Prostate gland (tissue), 2 donors: ENCODE data around the gene BYSL. TPM values are rescaled to one million over a fixed set of nuclear protein-coding genes. Genes with fewer than 3 reads are reported as not detected.

ENCODE experiments used
- DNase-seq: peaks from one replicate; pipeline ENCODE4 v3.0.0-alpha.2; 2019; ENCODE audit warnings: low spot score
- H3K27ac ChIP-seq, 2 donors: fragments of 200-600 bp; sonication (generic); 2 replicates each; pipeline ENCODE4 v1.5.1; 2017 to 2019
- H3K27me3 ChIP-seq: fragments of 200-600 bp; sonication (generic); replicated peaks from 2 replicates; pipeline ENCODE4 v1.5.1; 2019; ENCODE audit not compliant: insufficient read depth
- H3K36me3 ChIP-seq, 2 donors: fragments of 200-600 bp; sonication (generic); 1 replicate in 1 of 2; 2 replicates in 1 of 2; pipeline versions ENCODE4 v1.5.1 to v1.8.1; 2017 to 2019
- H3K4me1 ChIP-seq: fragments of 200-600 bp; sonication (generic); replicated peaks from 2 replicates; pipeline ENCODE4 v1.5.1; 2019
- H3K4me3 ChIP-seq, 2 donors: fragments of 200-600 bp; sonication (generic); 2 replicates each; pipeline ENCODE4 v1.5.1; 2017 to 2019
- H3K9me3 ChIP-seq: fragments of 200-600 bp; sonication (generic); 2 replicates; pipeline ENCODE4 v1.5.1; 2017
- POLR2A ChIP-seq: fragments of 450-650 bp; IDR thresholded peaks from one replicate; pipeline ENCODE4 v1.6.1; 2016; ENCODE audit warnings: antibody characterized with exemption, mild to moderate bottlenecking
- POLR2AphosphoS5 ChIP-seq: sonication (generic); formaldehyde crosslinking; IDR thresholded peaks from one replicate; pipeline ENCODE4 v1.6.1; 2017; ENCODE audit warnings: antibody characterized with exemption
- WGBS: methylation state at CpG from one replicate; pipeline ENCODE4 v1.1.5; 2018; 5-methylcytosine and 5-hydroxymethylcytosine counted together
- intact Hi-C: fragments of 100-400 bp; cut with DNase I; formaldehyde crosslinking; loops from one replicate; pipeline ENCODE4 v1.14.2; 2022
- total RNA-seq, 2 donors: library from RNA; depleted of rRNA; stranded (reverse); fragments of >200 nt; gene quantifications; one replicate each; pipeline ENCODE4 v1.1.0, GENCODE V29; 2016
- TF ChIP-seq, protein P1 (sequence below), 4 experiments: fragments of 200-600 bp in 2 of 4; fragments of 450-650 bp in 2 of 4; sonication (generic) in 2 of 4; IDR thresholded peaks; 1 replicate in 3 of 4; 2 replicates in 1 of 4; pipeline ENCODE4 v1.5.1; 2016 to 2019; ENCODE audit warnings: antibody characterized with exemption in 4 of 4, mild to moderate bottlenecking in 2 of 4, moderate library complexity in 2 of 4

BYSL gene
- total RNA-seq, 2 donors from 2014 or later: 9.5 to 12.6 TPM

DNA sequence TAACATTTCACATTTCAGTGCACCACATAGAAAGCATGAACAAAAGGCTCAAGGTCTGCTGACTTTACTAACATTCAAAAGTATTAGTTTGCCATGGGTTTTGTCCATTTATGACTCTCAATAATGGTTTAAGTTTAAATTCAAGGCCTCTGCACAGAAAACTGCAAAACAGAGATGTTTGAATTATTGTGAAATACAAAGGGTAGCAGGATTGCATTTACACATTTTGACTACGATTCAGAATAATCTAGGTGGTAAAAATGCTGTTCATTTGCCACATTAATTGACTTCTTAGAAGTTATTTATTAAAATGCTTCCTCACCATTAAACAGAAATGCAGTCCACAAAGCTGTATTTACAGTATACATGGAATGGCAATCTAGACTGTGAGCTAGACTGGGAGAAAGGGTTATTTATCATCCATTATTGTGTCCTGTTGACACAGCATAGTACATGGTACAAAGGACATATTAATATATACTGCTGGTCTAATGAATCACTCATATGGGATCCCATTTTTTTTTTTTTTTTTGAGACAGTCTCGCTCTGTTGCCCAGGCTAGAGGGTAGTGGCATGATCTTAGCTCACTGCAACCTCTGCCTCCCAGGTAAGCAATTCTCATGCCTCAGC is 44.1 kb upstream of the BYSL start:
- WGBS: 90% methylated on average over 2 of the region's 2 CpGs
- intact Hi-C loops: no loop called here
- DNase-seq: no peak

DNA sequence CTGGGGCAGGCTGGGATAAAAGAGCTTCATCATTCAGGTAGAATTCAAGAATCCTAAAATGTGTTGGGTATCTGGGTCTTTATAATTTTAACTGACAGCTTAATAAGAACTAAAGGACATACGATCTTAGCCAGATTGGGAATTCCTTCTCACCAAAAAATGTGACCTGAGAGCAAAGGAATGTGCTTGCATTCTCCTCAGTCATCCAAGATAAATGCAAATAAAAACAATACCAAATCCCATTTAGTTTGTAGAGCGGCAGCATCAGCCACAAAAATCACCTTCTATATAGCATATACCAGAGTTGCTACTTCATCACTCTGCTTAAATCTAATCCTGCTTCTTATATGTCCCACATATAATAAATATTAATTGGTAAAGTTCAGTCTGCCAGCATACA is 43.1 kb upstream of the BYSL start:
- Histone ChIP-seq H3K9me3 (no peaks in the 10 kb centered on the region), H3K4me1 (no peaks in the 10 kb centered on the region), H3K27me3 (no peaks in the 10 kb centered on the region), H3K4me3 (no peak overlapping the region), H3K36me3 (no peaks in the 10 kb centered on the region), H3K27ac (no peak overlapping the region)
- TF ChIP-seq POLR2AphosphoS5 (no peak), POLR2A (no peak)
- TF ChIP-seq, protein P1, sequence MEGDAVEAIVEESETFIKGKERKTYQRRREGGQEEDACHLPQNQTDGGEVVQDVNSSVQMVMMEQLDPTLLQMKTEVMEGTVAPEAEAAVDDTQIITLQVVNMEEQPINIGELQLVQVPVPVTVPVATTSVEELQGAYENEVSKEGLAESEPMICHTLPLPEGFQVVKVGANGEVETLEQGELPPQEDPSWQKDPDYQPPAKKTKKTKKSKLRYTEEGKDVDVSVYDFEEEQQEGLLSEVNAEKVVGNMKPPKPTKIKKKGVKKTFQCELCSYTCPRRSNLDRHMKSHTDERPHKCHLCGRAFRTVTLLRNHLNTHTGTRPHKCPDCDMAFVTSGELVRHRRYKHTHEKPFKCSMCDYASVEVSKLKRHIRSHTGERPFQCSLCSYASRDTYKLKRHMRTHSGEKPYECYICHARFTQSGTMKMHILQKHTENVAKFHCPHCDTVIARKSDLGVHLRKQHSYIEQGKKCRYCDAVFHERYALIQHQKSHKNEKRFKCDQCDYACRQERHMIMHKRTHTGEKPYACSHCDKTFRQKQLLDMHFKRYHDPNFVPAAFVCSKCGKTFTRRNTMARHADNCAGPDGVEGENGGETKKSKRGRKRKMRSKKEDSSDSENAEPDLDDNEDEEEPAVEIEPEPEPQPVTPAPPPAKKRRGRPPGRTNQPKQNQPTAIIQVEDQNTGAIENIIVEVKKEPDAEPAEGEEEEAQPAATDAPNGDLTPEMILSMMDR (IDR thresholded peaks at IDR 0.05): no peak
- DNase-seq: no peak
- intact Hi-C loops: no loop called here
- WGBS: 78% methylated on average over 2 of the region's 2 CpGs

More for the DNA sequence above, 44.1 kb upstream of the BYSL start:
- no peak overlapping the region for H3K4me3 ChIP-seq
- H3K27me3 ChIP-seq: no peaks in the 10 kb centered on the region
- H3K27ac ChIP-seq: no peak overlapping the region
- no peaks in the 10 kb centered on the region for H3K36me3 ChIP-seq
- no peak for TF ChIP-seq POLR2AphosphoS5
- no peak for TF ChIP-seq POLR2A
- TF ChIP-seq, protein P1 (IDR thresholded peaks at IDR 0.05): no peak
- no peaks in the 10 kb centered on the region for H3K4me1 ChIP-seq
- H3K9me3 ChIP-seq: no peaks in the 10 kb centered on the region

DNA sequence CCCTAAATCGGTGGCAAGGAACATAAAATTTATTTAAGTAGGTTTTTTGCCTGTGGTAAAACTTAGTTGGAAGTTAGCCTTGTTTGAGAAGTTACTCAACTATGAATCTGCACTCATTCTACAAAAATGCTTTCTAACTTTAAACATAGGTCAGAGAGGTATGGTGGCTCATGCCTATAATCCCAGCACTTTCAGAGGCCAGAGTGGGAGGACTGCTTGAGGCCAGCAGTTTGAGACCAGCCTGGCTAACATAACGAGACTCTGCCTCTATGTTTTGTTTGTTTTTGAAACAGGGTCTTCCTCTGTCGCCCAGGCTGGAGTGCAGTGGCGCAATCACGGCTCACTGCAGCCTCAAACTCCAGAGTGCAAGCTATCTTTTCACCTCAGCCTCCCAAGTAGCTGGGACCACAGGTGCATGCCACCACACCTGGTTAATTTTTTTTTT is 42.3 kb upstream of the BYSL start:
- H3K4me3 ChIP-seq: no peak overlapping the region
- no peak for DNase-seq
- intact Hi-C loops: no loop called here
- 77% methylated on average over 5 of the region's 5 CpGs for WGBS
- H3K9me3 ChIP-seq: no peaks in the 10 kb centered on the region
- no peaks in the 10 kb centered on the region for H3K4me1 ChIP-seq
- H3K27me3 ChIP-seq: no peaks in the 10 kb centered on the region
- no peaks in the 10 kb centered on the region for H3K36me3 ChIP-seq
- TF ChIP-seq, protein P1 (IDR thresholded peaks at IDR 0.05): no peak
- TF ChIP-seq POLR2A: no peak
- TF ChIP-seq POLR2AphosphoS5: no peak
- no peak overlapping the region for H3K27ac ChIP-seq

DNA sequence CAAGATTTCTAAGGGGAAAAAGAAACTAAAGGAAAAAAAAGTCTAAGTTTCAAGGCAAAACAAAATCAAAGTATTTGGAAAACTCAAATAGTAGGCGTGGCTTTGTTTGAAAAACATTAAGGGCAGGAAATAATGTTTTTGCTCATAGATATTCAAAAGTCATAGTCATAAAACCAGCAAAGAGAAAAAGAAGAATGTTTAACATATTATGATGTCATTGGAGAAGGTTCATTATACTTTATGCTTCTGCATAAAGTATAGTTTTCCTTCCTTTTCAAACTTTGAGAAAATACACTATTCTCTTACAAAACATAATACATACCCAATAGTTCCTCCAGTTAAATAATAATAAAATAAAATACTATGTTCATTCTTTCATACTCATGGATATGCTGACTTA is 39.8 kb upstream of the BYSL start:
- no peak for DNase-seq
- WGBS: 84% methylated on average over 1 of the region's 1 CpG

DNA sequence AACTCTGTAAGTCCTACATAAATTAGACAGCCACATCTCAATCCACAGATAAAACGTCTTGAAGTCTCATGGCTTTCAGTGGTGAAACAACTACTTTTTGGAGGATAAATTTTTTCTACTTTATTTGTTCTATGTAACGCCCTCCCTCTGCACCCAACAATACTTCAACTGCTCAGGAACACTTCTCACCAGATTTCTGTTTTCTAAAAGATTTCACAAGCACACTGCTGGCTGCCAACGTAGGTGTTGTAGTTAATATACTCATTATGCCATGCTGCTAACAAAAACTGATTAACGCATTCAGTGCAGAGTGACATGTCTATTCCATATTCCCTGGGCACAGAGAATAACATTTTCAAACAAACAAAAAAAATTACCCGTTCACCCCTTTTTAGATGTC is 36.3 kb upstream of the BYSL start:
- H3K27ac ChIP-seq: no peak overlapping the region
- no peaks in the 10 kb centered on the region for H3K36me3 ChIP-seq
- TF ChIP-seq POLR2AphosphoS5 (no peak), POLR2A (no peak)
- TF ChIP-seq, protein P1 (IDR thresholded peaks at IDR 0.05): no peak
- no peak for DNase-seq
- H3K27me3 ChIP-seq: no peaks in the 10 kb centered on the region
- 79% methylated on average over 5 of the region's 5 CpGs for WGBS
- no peaks in the 10 kb centered on the region for H3K9me3 ChIP-seq
- intact Hi-C loops: no loop called here
- H3K4me3 ChIP-seq: no peak overlapping the region
- H3K4me1 ChIP-seq: no peaks in the 10 kb centered on the region

More for the DNA sequence above, 39.8 kb upstream of the BYSL start:
- Histone ChIP-seq H3K9me3 (no peaks in the 10 kb centered on the region), H3K27me3 (no peaks in the 10 kb centered on the region), H3K4me3 (no peak overlapping the region), H3K4me1 (no peaks in the 10 kb centered on the region), H3K36me3 (no peaks in the 10 kb centered on the region), H3K27ac (no peak overlapping the region)
- intact Hi-C loops: no loop called here
- no peak for TF ChIP-seq POLR2A
- TF ChIP-seq, protein P1 (IDR thresholded peaks at IDR 0.05): no peak
- no peak for TF ChIP-seq POLR2AphosphoS5
